H9 (cell line): Measurements from ENCODE around the gene EDIL3. TPM values are rescaled to one million over a fixed set of nuclear protein-coding genes. Genes with fewer than 3 reads are reported as not detected.

ENCODE experiments used
- DNase-seq: peaks from one replicate; pipeline ENCODE4 v3.0.0-alpha.2; 2017
- H2AFZ ChIP-seq: one replicate; pipeline ENCODE4 v1.6.1; 2013; ENCODE audit warnings: mild to moderate bottlenecking, low read length, control low read depth, moderate library complexity
- H2AK5ac ChIP-seq: 2 replicates; pipeline ENCODE4 v1.6.1; 2013; ENCODE audit warnings: low read length, control low read depth, mixed read lengths; ENCODE audit not compliant: insufficient read length
- H2BK120ac ChIP-seq: one replicate; pipeline ENCODE4 v1.6.1; 2013; ENCODE audit warnings: low read depth, mild to moderate bottlenecking, low read length, control low read depth, inconsistent platforms; ENCODE audit not compliant: poor library complexity, severe bottlenecking
- H2BK12ac ChIP-seq: 2 replicates; pipeline ENCODE4 v1.6.1; 2013; ENCODE audit warnings: low read length, control low read depth, mixed read lengths, low read depth; ENCODE audit not compliant: insufficient read length
- H2BK15ac ChIP-seq: 2 replicates; pipeline ENCODE4 v1.6.1; 2013; ENCODE audit warnings: low read depth, low read length, control low read depth
- H2BK20ac ChIP-seq: one replicate; pipeline ENCODE4 v1.6.1; 2013; ENCODE audit warnings: low read depth, mild to moderate bottlenecking, low read length, control low read depth, inconsistent platforms; ENCODE audit not compliant: poor library complexity, severe bottlenecking
- H2BK5ac ChIP-seq: 2 replicates; pipeline ENCODE4 v1.6.1; 2013; ENCODE audit warnings: low read length, control low read depth, mixed read lengths; ENCODE audit not compliant: insufficient read length
- H3K14ac ChIP-seq: 2 replicates; pipeline ENCODE4 v1.6.1; 2013; ENCODE audit warnings: low read length, control low read depth; ENCODE audit not compliant: insufficient read depth
- H3K18ac ChIP-seq: 2 replicates; pipeline ENCODE4 v1.6.1; 2013; ENCODE audit warnings: low read depth, mild to moderate bottlenecking, mixed read lengths, low read length, control low read depth; ENCODE audit not compliant: insufficient read length
- H3K23ac ChIP-seq: 2 replicates; pipeline ENCODE4 v1.6.1; 2013; ENCODE audit warnings: low read length, control low read depth, mixed read lengths, low read depth; ENCODE audit not compliant: insufficient read length
- H3K23me2 ChIP-seq: 2 replicates; pipeline ENCODE4 v1.6.1; 2013; ENCODE audit warnings: low read depth, mild to moderate bottlenecking, mixed read lengths, low read length, control low read depth; ENCODE audit not compliant: insufficient read length, poor library complexity, severe bottlenecking
- H3K27ac ChIP-seq: 2 replicates; pipeline ENCODE4 v1.5.1; 2013; ENCODE audit warnings: low read length, control low read depth, mixed read lengths, low read depth; ENCODE audit not compliant: insufficient read length
- H3K27me3 ChIP-seq: 2 replicates; pipeline ENCODE4 v1.6.1; 2013; ENCODE audit warnings: low read length, control low read depth, inconsistent platforms; ENCODE audit not compliant: insufficient read depth
- H3K4ac ChIP-seq: 2 replicates; pipeline ENCODE4 v1.6.1; 2013; ENCODE audit warnings: low read depth, mild to moderate bottlenecking, control low read depth, inconsistent platforms, low read length, moderate library complexity
- H3K4me1 ChIP-seq: 2 replicates; pipeline ENCODE4 v1.6.1; 2013; ENCODE audit warnings: low read length, control low read depth, inconsistent platforms; ENCODE audit not compliant: insufficient read depth
- H3K4me2 ChIP-seq: 2 replicates; pipeline ENCODE4 v1.6.1; 2013; ENCODE audit warnings: low read length, control low read depth, mixed read lengths; ENCODE audit not compliant: insufficient read length, insufficient read depth
- H3K56ac ChIP-seq: 2 replicates; pipeline ENCODE4 v1.6.1; 2013; ENCODE audit warnings: low read depth, mild to moderate bottlenecking, mixed read lengths, low read length, control low read depth; ENCODE audit not compliant: insufficient read length
- H3K79me1 ChIP-seq: 2 replicates; pipeline ENCODE4 v1.6.1; 2013; ENCODE audit warnings: low read depth, mild to moderate bottlenecking, moderate library complexity, low read length, control low read depth, inconsistent platforms; ENCODE audit not compliant: insufficient read depth, poor library complexity, severe bottlenecking
- H3K79me2 ChIP-seq: 2 replicates; pipeline ENCODE4 v1.6.1; 2013; ENCODE audit warnings: low read length, control low read depth, inconsistent platforms; ENCODE audit not compliant: insufficient read depth
- H3K9ac ChIP-seq: 2 replicates; pipeline ENCODE4 v1.6.1; 2013; ENCODE audit warnings: low read length, control low read depth, mixed read lengths; ENCODE audit not compliant: insufficient read length; ENCODE audit errors: extremely low read depth
- H3K9me3 ChIP-seq: one replicate; pipeline ENCODE4 v1.6.1; 2013; ENCODE audit warnings: low read depth, low read length, inconsistent platforms; ENCODE audit not compliant: control insufficient read depth
- H3T11ph ChIP-seq: one replicate; pipeline ENCODE4 v1.6.1; 2013; ENCODE audit warnings: mild to moderate bottlenecking, low read length, control low read depth, inconsistent platforms
- H4K20me1 ChIP-seq: one replicate; pipeline ENCODE4 v1.6.1; 2013; ENCODE audit not compliant: control insufficient read depth, insufficient read length, insufficient read depth
- H4K5ac ChIP-seq: 2 replicates; pipeline ENCODE4 v1.6.1; 2013; ENCODE audit warnings: low read depth, mild to moderate bottlenecking, mixed read lengths, low read length, control low read depth; ENCODE audit not compliant: insufficient read length
- H4K8ac ChIP-seq: replicated peaks from 2 replicates; pipeline ENCODE4 v1.6.1; 2013; ENCODE audit warnings: low read length, control low read depth, mixed read lengths, low read depth; ENCODE audit not compliant: insufficient read length
- H4K91ac ChIP-seq: 2 replicates; pipeline ENCODE4 v1.6.1; 2013; ENCODE audit warnings: low read depth, mild to moderate bottlenecking, moderate library complexity, mixed read lengths, low read length, control low read depth; ENCODE audit not compliant: insufficient read length
- H3K27ac Mint-ChIP-seq, 3 experiments: 2 replicates in 2 of 3; 3 replicates in 1 of 3; pipeline ENCODE4 v1.8.0; 2020 to 2021; ENCODE audit warnings: mixed read lengths in 3 of 3, mild to moderate bottlenecking in 1 of 3, moderate library complexity in 1 of 3
- H3K27me3 Mint-ChIP-seq: 2 replicates; pipeline ENCODE4 v1.8.0; 2021; ENCODE audit warnings: low read depth, mild to moderate bottlenecking, moderate library complexity, mixed read lengths
- H3K36me3 Mint-ChIP-seq, 3 experiments: 2 replicates in 2 of 3; 3 replicates in 1 of 3; pipeline ENCODE4 v1.8.0; 2020 to 2021; ENCODE audit warnings: low read depth in 3 of 3, mixed read lengths in 3 of 3; ENCODE audit not compliant: insufficient read depth in 1 of 3
- H3K4me1 Mint-ChIP-seq, 2 experiments: 2 replicates each; pipeline ENCODE4 v1.8.0; 2020; ENCODE audit warnings: mixed read lengths in 2 of 2
- H3K4me3 Mint-ChIP-seq, 2 experiments: 2 replicates in 1 of 2; 3 replicates in 1 of 2; pipeline ENCODE4 v1.8.0; 2020 to 2021; ENCODE audit warnings: mild to moderate bottlenecking in 2 of 2, mixed read lengths in 2 of 2, moderate library complexity in 1 of 2
- H3K9me3 Mint-ChIP-seq, 2 experiments: 2 replicates in 1 of 2; 3 replicates in 1 of 2; pipeline ENCODE4 v1.8.0; 2020; ENCODE audit warnings: mild to moderate bottlenecking in 2 of 2, mixed read lengths in 2 of 2, moderate library complexity in 1 of 2
- CTCF ChIP-seq: fragments of 200-600 bp; sonication (generic); conservative IDR thresholded peaks from 3 replicates; pipeline ENCODE4 v1.8.0; 2021; ENCODE audit warnings: antibody characterized with exemption, mild to moderate bottlenecking
- WGBS: extraction: QIAGEN DNeasy Blood & Tissue Kit; methylation state at CpG from one replicate; pipeline ENCODE4 v1.1.7; 2013; ENCODE audit warnings: missing lambda C conversion rate, low lambda C conversion rate, mixed read lengths; ENCODE audit not compliant: insufficient read length; ENCODE audit errors: extremely low coverage; 5-methylcytosine and 5-hydroxymethylcytosine counted together
- total RNA-seq: library from RNA; stranded (reverse); gene quantifications from 2 replicates; pipeline ENCODE4 v1.2.1, GENCODE V29; 2021

EDIL3 gene
- total RNA-seq, 1 experiment from 2014 or later, result 61.9 TPM

GRCh38 chr5:83942155-83942554 is 442.5 kb downstream of the EDIL3 start:
- Histone ChIP-seq H2BK12ac (no peak overlapping the region), H3K14ac (no peak overlapping the region), H3K79me2 (no peaks in the 10 kb centered on the region), H3K27ac (no peak overlapping the region), H2AFZ (no peak overlapping the region), H3K23me2 (no peaks in the 10 kb centered on the region), H2BK15ac (no peak overlapping the region), H3K18ac (no peak overlapping the region), H3T11ph (no peak overlapping the region), H4K5ac (no peak overlapping the region), H3K27me3 (no peaks in the 10 kb centered on the region), H4K20me1 (no peaks in the 10 kb centered on the region), H3K9ac (no peak overlapping the region), H2BK5ac (no peak overlapping the region), H3K4me1 (no peaks in the 10 kb centered on the region), H3K23ac (no peak overlapping the region), H4K91ac (no peak overlapping the region), H3K4me2 (no peak overlapping the region), H3K56ac (no peak overlapping the region), H2AK5ac (no peak overlapping the region), H3K9me3 (no peaks in the 10 kb centered on the region), H3K4ac (no peak overlapping the region), H2BK120ac (no peak overlapping the region), H4K8ac (no peak overlapping the region), H2BK20ac (no peak overlapping the region), H3K79me1 (no peaks in the 10 kb centered on the region)
- H3K4me3 Mint-ChIP-seq, result no peak overlapping the region
- H3K27ac Mint-ChIP-seq, result no peak overlapping the region
- TF ChIP-seq CTCF, result no peak
- no peaks in the 10 kb centered on the region for H3K9me3 Mint-ChIP-seq
- no peaks in the 10 kb centered on the region for H3K27me3 Mint-ChIP-seq
- no peaks in the 10 kb centered on the region for H3K36me3 Mint-ChIP-seq
- no peaks in the 10 kb centered on the region for H3K4me1 Mint-ChIP-seq
- no peak for DNase-seq
- no CpG with 5 or more reads among the region's 1 CpG for WGBS
